Measurements from ENCODE around the gene PIH1D1. TPM values are rescaled to one million over a fixed set of nuclear protein-coding genes. Genes with fewer than 3 reads are reported as not detected.
A peak's percentile ranks its signal among the peaks of the same experiment; 100 is the strongest.

PIH1D1 gene
- polyA plus RNA-seq, 1 donor from 2014 or later = 145 TPM

DNA sequence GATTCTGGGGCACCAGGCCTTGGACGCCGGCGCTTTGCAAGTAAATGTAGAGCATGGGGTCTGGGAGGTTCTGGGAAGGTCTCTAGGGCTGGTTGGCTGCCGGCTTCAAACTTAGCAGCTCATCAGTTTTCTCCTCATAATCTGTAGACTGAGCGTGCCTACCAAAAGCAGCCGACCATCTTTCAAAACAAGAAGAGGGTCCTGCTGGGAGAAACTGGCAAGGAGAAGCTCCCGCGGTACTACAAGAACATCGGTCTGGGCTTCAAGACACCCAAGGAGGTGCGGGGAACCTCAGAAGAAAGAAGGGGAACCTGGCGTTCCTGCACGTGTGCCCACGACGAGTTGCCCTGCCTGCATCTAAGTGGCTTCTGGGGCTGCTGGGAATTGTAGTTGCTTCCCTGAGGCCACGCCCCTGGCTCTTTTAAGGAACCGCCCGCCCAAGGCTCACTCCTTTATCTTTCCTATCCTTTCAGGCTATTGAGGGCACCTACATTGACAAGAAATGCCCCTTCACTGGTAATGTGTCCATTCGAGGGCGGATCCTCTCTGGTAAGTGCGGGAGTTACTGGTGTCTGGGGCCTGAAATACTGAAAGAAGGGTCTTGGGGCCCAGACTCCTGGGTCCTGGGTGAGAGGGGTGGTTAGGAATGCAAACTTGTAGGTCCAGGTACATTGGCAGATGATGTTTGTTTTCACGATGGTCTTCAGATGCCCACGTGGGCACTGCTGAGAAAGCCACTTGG is 45.6 kb upstream of the PIH1D1 start:
- no peak for TF ChIP-seq EP300 (conservative IDR thresholded peaks at IDR 0.05; ENCODE audit: poor library complexity, severe bottlenecking)
- TF ChIP-seq MXI1 (conservative IDR thresholded peaks at IDR 0.05; ENCODE audit: poor library complexity, severe bottlenecking) = peak; percentile 38
- no peak for TF ChIP-seq TAF1 (IDR thresholded peaks at IDR 0.05; ENCODE audit: low read depth)
- Histone ChIP-seq H3K27ac (ENCODE audit: low read length) (peak overlapping the region; percentile 95), H4K20me1 (ENCODE audit: insufficient read depth) (no peaks in the 10 kb centered on the region), H3K9me2 (ENCODE audit: insufficient read depth, low read length) (no peaks in the 10 kb centered on the region), H3K36me3 (ENCODE audit: insufficient read depth, low read length) (peaks cover 10% of the 10 kb centered on the region), H3K9ac (ENCODE audit: low read length) (peak overlapping the region; percentile 94), H3F3A (ENCODE audit: insufficient read depth, low read length, poor library complexity, severe bottlenecking) (no peaks in the 10 kb centered on the region), H3K4me3 (ENCODE audit: low read length) (peak overlapping the region; percentile 91), H3K4me2 (ENCODE audit: low read length) (peak overlapping the region; percentile 94), H3K79me2 (replicated peaks; ENCODE audit: insufficient read depth, low read length) (peaks cover 20% of the 10 kb centered on the region), H2AFZ (ENCODE audit: low read depth, low read length) (no peak overlapping the region), H3K27me3 (ENCODE audit: insufficient read depth, low read depth, low read length) (no peaks in the 10 kb centered on the region), H3K9me3 (ENCODE audit: low read length) (no peaks in the 10 kb centered on the region)

DNA sequence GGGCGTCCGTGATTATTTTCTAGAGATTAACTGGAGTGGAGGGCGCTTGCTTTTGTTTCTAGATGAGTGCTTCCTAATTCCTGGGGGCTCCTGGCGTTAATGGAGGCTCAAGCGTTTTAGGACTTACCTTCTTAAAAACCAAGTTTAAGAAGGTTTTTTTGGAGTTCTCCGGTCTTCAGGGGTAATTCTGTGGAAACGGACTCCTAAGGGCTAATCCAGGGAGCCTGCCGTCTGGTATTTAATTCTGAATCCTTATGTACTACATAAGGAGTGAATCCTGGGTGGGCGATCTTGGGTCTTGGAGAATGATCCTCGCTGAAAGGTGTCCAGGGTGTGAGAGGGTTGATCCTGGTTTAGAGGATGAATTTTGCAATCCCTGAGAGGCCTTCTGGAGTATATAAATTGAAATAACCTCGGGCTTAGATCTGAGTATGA is 45.0 kb upstream of the PIH1D1 start:
- Histone ChIP-seq H3K9me2 (ENCODE audit: insufficient read depth, low read length) (no peaks in the 10 kb centered on the region), H4K20me1 (ENCODE audit: insufficient read depth) (no peaks in the 10 kb centered on the region), H3F3A (ENCODE audit: insufficient read depth, low read length, poor library complexity, severe bottlenecking) (no peaks in the 10 kb centered on the region), H3K27me3 (ENCODE audit: insufficient read depth, low read depth, low read length) (no peaks in the 10 kb centered on the region), H3K4me2 (ENCODE audit: low read length) (peak overlapping the region; percentile 94), H3K4me3 (ENCODE audit: low read length) (peak overlapping the region; percentile 91), H3K9ac (ENCODE audit: low read length) (peak overlapping the region; percentile 94), H2AFZ (ENCODE audit: low read depth, low read length) (peak overlapping the region; percentile 36), H3K36me3 (ENCODE audit: insufficient read depth, low read length) (peaks cover 10% of the 10 kb centered on the region), H3K27ac (ENCODE audit: low read length) (peak overlapping the region; percentile 95), H3K9me3 (ENCODE audit: low read length) (no peaks in the 10 kb centered on the region), H3K79me2 (replicated peaks; ENCODE audit: insufficient read depth, low read length) (peaks cover 20% of the 10 kb centered on the region)
- no peak for TF ChIP-seq TAF1 (IDR thresholded peaks at IDR 0.05; ENCODE audit: low read depth)
- no peak for TF ChIP-seq MXI1 (conservative IDR thresholded peaks at IDR 0.05; ENCODE audit: poor library complexity, severe bottlenecking)
- TF ChIP-seq EP300 (conservative IDR thresholded peaks at IDR 0.05; ENCODE audit: poor library complexity, severe bottlenecking) = no peak
- TF ChIP-seq POLR2AphosphoS5 (IDR thresholded peaks at IDR 0.05) = no peak
- no peak for TF ChIP-seq EZH2 (IDR thresholded peaks at IDR 0.05; ENCODE audit: borderline replicate concordance, insufficient read depth, low read length, poor library complexity, severe bottlenecking)
- TF ChIP-seq RAD21 (conservative IDR thresholded peaks at IDR 0.05) = no peak
- TF ChIP-seq SMC3 (conservative IDR thresholded peaks at IDR 0.05; ENCODE audit: poor library complexity) = no peak
- TF ChIP-seq, protein P1, sequence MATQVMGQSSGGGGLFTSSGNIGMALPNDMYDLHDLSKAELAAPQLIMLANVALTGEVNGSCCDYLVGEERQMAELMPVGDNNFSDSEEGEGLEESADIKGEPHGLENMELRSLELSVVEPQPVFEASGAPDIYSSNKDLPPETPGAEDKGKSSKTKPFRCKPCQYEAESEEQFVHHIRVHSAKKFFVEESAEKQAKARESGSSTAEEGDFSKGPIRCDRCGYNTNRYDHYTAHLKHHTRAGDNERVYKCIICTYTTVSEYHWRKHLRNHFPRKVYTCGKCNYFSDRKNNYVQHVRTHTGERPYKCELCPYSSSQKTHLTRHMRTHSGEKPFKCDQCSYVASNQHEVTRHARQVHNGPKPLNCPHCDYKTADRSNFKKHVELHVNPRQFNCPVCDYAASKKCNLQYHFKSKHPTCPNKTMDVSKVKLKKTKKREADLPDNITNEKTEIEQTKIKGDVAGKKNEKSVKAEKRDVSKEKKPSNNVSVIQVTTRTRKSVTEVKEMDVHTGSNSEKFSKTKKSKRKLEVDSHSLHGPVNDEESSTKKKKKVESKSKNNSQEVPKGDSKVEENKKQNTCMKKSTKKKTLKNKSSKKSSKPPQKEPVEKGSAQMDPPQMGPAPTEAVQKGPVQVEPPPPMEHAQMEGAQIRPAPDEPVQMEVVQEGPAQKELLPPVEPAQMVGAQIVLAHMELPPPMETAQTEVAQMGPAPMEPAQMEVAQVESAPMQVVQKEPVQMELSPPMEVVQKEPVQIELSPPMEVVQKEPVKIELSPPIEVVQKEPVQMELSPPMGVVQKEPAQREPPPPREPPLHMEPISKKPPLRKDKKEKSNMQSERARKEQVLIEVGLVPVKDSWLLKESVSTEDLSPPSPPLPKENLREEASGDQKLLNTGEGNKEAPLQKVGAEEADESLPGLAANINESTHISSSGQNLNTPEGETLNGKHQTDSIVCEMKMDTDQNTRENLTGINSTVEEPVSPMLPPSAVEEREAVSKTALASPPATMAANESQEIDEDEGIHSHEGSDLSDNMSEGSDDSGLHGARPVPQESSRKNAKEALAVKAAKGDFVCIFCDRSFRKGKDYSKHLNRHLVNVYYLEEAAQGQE (IDR thresholded peaks at IDR 0.05; ENCODE audit: borderline replicate concordance) = no peak
